GM21825 (cell line): Measurements from ENCODE around the gene CPN1.
"Not testable (repeated sequence)": the region's sequence is repeated elsewhere in the genome, so short reads cannot be mapped to it uniquely, and the experiment has no call there.

Experiments
- ATAC-seq: cut with Tn5 transposase; IDR thresholded peaks from one replicate; pipeline ENCODE4 v1.9.1; 2021; ENCODE audit warnings: mild to moderate bottlenecking, moderate library complexity; ENCODE audit not compliant: unreplicated experiment

Gene CPN1

DNA sequence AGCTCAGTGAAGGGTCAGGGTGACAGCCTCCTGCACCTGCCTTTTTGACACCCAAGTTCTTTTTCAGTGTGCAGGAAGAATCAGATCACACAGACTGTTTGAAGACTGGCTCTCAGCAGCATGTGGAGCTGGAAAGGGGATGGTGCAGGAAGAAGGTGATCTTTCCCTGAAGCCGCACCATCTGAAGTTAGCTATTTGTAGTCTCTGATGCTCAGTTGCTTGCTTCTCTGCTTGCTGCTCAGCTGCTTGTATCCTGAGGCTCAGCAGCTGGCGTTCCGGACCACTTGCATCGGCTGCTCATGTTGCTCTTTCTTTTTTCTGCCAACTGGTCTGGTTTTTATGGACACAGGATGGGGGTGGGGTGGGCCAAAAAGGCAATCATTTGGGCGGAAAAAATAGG, 56.1 kb downstream of the CPN1 start:
- no peak for ATAC-seq

DNA sequence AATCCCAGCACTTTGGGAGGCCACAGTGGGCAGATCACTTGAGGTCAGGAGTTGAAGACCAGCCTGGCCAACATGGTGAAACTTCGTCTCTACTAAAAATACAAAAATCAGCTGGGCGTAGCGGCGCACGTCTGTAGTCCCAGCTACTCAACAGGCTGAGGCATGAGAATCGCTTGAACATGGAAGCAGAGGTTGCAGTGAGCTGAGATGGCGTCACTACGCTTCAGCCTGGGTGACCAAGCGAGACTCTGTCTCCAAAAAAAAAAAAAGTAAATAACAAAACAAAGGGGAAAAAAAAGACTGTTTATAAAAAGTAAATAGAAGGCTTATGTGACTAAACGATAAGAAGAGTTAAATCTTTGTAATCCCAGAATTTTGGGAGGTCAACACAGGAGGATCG, 56.9 kb downstream of the CPN1 start:
- no peak for ATAC-seq

DNA sequence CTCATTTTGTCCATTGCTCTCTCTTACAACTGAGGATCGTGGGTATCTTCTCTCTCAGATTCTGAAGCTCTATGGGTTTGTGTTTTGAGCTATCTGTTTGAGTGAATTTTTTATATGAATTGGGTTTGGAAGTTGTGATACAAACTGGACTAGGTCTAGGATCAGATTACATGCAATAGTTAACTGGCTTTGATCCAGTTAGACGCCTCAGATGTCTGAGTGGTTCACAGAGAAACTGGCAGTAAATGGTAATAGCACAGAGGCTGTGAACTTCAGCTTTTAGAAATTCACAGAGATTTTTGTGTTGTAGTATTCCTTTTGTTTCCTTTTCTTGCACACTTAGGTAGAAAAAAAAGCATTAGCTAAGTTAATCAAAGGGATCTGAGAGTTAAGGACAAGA, 59.3 kb downstream of the CPN1 start:
- no peak for ATAC-seq

DNA sequence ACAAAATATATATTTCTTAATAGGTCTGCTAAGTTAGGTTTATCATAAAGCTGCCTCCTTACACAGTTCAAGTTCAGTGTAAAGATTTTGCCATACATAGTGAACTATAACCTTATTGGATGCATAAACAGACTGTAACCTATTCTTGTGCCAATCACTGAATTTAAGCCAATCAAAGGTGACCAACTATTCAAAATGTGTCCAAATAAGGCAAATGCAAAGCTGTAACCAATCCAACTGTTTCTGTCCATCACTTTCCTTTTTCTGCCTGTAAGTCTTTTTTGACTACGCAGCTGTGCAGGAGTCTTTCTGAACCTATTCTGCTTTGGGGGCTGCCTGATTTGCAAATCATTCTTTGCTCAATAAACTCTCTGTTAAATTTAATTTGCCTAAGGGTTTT, 60.3 kb downstream of the CPN1 start:
- ATAC-seq = no peak

DNA sequence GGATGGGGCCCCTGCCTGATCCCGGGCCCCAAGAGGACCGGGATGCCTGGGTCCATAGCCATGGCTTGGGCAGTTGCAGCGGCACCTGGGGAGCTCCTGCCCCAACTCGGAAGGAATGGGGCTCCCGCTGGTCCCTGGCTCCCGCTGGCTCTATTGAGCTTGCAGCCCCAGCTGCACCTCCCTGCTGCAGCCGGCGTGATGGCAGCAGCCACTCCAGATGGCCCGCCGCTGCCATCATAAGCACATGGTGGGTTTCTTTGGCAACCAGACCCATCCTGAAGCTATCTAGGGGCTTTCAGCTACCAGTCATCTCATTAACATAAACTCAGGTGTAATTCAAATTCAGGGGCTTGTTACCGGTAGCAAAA, 60.8 kb downstream of the CPN1 start:
- no peak for ATAC-seq

DNA sequence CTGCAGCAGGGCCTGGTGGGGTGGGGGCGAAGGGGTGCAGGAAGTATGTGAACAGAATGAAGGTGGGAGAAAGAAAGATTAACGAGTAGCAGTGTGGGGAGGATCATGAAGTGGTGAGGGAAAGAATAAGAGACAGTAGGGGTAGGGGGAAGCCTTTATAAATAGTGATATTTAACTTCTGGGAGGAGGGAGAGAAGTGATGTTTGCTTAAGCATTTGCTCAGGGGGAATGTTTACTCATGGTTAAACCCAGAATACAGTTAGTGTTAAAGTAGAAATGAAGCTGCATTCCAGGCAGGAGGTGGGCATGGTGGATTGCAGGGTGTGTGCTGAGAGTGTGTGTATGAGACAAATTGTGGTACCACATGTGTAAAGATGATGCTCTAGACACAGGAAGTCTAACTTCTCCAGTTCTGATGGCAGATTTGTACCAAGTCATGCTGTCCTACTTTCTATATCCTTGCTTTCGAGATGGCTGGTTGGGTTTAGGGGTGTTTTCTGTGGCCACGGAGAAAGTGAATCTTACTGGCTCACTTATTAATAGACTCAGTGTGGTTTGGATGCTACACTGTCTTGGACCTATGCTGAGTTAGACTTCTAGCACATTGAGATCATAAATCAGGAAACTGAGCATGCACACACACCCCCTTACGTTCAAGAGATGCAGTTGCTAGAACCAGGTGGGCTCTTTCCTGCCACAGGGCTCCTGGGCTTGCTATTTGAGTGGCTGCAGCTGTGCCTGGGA, 61.4 kb downstream of the CPN1 start:
- peak; percentile 82 for ATAC-seq

DNA sequence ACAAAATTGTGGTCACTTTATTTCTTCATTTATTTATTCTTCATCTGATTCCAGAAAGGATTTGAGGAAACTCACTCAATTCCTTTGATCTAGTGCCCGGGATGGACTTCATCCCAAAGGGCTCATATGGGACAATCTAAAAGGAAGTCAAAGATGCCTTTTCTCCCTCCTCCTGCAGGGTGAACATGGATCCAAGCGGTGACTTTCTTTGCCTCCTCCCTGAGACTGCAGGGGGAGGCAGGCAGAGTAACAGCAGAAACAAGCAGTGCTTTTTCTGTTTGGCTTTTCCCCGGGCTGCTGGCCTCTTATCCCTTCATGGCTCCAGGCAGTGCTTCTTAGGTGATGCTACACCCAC, 61.9 kb downstream of the CPN1 start:
- no peak for ATAC-seq

DNA sequence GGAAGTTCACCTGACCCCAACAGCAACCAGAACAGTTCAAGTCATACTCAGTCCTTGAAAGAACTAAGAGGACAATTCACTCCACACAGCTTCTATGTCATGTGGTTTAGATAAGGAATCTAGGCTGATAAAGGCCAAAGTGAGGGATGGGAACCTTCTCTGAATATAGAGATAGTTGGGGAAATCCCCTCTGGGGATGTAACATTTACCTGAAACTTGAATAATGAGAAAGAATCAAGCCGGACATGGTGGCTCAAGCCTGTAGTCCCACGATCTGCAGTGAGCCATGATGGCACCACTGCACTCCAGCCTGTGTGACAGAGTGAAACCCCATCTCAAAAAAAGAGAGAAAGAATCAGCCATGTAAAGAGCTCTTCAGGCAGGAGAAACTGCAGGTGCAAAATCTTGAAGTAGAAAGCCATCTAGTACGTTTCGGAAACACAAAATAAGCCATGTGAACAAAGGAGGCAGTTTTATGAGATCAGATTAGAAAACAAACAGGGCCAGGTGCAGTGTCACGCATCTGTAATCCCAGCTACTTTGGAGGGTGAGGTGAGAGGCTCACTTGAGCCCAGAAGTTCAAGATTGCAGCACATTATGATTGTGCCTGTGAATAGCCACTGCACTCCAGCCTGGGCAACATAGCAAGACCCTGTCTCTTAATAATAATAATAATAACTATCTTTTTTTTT, 67.5 kb downstream of the CPN1 start:
- ATAC-seq = peak; percentile 68

DNA sequence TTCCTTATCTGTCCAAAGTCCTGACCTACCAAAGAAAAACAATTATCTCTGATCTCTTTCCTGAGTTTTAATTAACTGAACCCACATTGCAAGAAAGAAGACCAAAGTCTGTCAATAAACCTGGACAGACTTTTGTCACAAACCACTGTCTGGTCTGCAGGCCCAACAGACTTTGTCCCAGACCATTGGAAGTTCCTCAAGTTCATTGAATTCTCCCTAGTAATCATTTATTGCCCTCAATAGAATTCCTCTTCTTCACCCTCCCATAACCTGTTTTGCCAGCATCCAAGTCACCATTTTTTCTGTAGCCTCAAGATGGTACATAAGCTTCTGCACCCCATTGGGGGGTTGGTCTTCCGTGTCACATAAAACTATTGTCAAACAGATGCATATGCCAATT, 68.0 kb downstream of the CPN1 start:
- no peak for ATAC-seq

DNA sequence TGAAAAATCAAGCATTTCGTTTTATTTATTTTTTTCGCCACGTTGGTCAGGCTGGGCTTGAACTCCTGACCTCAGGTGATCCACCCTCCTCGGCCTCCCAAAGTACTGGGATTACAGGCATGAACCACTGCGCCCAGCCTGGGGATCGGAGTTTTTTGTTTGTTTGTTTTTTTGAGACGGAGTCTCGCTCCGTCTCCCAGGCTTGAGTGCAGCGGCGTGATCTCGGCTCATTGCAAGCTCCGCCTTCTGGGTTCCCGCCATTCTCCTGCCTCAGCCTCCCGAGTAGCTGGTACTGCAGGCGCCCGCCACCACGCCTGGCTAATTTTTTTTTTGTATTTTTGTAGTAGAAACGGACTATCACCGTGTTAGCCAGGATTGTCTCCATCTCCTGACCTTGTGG, 69.8 kb downstream of the CPN1 start:
- ATAC-seq = not testable (repeated sequence)

DNA sequence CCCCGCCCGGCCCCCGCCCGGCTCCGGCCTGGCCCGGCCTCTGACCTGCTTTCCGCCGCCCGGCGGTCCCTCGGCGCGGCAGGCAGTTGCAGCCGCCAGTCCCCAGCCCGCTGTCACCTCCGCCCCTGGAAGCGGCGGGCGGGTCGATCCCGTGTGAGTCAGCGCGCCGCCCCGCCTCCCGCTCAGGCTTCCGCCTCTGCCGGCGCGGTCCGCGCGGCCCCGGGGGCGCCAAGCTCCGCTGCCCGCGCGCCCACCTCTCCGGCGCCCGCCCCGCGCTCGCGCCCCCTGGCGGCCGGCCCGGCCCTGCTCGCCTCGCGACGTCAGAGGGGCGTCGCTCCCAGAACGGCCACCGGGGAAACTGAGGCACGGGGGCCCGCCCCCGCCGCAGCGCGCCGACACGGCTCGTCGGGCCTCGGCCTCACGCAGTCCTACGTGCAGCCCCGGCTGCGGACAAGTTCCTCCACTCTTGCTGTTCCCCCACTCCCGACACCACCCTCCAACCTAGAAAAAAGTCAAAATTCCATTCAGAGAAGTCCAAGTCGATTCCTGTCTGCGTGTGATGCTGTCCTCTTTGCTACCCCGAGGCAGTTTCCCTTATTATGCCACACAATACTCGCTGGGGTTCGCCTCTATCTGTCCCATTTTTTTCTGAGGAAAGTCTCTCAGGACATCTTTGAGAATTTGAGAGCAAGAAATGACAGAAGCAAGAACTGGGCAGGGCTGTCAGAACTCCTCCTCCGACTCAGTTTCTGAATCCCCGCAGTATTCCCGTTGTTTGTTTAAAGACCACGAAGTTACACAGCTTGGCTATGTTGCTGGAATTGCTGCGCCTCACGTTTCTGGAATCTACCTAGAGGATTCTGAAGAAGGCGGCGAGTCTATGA, 71.6 kb downstream of the CPN1 start, which contains the start of gene DNMBP:
Gene DNMBP (minus strand): TSS at position 155 of the 884 bp plus-strand sequence. CDS start 37,823 bp downstream, outside the sequence.
- peak; percentile 67 for ATAC-seq

DNA sequence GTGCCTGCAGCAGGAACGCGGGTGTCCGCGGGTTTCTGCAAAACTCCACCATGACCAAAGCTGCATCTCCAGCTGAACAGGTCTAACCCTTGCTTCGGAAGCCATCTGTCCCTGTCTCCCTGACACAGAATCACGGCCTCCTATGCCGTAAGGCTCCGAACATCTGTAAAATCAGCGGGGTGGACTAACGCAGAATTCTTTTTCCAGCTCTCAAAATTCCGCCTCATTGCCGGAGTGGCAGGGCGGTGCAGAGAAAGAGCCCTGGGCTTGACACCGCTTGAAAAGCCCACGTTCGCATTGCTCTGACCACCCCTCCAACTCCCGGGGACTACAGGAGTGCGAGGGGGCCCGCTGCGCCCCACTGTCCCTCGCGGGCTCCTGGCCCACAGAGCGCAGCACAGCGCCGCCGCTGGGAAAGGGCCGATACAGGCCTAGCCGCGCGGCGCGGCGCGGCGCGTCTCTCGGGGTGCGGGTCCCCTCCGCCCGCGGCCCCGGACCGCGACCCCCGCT, 72.3 kb downstream of the CPN1 start:
- peak; percentile 42 for ATAC-seq

DNA sequence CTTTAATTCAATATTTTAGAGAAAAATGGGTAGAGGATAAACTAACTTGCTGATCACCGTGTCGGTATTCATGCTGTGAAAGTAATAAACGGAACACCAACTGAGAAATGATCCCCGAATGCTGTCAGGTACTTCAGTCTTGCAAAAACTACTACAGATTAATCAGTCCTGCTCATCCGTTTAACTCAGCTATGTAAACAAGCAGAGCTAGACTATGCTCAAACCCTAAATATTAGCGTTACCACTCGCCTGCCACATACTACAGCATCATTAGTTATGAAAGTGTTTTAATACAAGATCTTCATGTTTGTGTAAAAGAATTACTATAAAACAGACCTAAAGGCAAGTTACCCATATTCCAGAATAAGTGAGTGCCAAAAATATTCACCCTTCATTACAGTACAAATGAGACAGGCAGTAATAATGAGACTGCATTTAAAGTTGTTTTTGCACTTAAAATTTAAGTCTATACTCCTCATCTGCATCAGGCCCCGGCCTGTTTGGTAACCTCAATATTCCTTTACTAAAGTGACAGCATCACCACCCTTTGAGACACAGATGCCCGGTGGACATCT, 72.9 kb downstream of the CPN1 start:
- no peak for ATAC-seq

DNA sequence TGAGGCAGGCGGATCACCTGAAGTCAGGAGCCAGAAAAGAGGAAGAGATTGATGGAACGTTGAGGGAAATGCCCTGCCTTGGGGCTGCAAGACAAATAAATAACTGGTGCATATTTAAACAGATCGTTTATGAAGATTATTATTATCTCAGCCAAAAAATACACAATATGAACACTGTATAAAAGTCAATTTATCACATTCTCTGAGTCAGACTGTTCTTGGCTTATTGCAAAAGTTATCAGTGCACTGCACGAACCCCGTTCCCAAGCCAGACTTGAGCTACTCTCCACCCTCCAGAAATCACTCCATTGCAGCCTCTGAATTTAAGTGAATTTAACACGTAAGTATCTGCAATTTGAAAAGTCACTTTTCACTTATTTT, 73.5 kb downstream of the CPN1 start:
- no peak for ATAC-seq

DNA sequence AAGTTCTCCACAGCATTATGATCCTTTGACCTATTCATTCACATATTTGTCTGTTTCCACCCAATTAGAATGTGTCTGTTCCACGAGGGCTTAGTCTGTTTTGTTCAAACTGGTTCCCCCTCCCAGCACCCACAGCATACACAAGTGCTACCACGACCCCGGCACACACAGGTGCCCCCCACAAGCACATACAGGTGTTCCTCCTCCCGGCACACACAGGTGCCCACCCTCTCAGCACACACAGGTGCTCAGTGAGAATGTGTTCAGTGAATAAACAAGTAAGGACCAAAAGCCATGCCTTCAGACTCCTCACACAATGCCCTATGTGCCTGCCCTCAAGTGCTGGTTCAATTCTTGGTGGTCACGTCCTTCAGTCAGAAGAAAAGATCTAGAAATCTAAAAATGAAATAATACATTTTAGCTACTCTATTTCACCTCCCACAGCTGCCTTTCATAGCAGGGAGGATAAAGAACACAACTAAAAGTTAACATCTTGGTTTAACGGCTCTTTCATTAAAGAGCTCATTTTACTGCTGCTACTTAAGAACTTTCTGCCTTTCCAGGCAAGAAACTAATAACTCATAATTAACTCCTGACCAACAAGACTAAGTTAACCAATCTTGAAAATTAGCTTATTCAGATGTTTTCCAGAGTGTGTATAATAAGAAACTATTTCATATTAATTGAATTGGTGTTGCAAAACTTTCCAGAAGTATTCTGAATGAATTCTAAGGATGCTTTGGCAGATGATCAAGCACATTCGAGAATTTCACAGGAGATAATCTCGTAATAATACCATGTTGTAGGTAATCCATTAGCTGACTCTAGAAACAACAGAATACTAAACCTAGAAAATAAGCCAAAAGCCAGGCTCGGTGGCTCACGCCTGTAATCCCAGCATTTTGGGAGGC, 74.2 kb downstream of the CPN1 start:
- ATAC-seq = no peak

DNA sequence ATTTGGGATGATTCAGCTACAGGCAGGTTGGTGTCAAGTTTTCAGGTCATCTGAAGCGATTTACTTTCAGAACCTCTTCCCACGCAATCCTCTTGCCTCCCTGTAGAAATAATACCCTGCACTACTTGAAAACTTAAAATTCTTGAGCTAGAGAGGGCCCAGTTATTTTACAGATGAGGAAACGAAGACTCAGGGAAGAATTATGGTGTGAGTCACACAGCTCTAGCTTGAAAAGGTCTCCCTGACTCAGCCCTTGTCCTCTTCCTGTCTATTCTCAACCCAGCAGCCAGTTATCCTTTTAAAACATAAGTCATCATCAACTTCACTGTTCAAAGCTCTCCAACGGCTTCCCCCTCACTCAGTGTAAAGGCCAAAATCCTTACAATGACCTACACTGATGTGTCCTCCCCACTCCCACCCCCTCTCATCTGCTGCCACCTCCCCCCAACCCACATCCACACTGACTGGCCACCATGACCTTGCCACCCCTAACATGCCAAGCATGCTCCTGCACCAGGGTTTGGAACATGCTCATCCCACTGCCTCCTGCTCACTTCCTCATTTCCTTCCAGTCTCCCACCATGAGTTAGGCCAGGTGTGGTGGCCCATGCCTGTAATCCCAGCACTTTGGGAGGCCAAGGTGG, 75.3 kb downstream of the CPN1 start:
- ATAC-seq = no peak

DNA sequence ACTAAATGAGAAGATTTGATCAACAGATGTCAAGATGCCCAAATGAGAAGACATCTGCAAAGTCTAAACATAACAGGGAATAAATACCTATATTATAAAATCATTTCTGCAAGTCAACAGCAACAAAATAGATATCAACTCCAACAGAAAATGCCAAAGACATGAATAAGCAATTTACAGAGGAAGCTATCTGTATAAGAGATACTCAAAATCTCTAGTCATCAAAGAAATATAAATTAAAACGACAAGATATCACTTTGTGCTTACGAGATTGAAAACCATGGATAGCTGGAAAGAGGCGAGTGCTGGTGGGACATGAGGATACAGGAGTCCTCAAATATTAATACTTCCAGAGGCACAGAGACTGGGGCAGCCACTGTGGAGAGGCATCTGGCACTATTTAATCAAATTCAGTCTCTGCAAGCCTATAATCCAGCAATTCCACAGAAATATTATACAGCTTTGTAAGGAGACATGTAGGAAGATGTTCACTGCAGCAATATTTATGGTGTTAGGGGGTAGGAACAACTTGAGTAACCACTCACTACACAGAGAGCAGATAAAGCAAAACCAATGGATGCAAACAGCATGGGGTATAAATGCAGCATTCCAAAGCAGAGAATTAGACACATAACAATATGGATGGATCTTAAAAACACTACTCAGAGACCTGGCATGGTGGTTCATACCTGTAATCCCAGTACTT, 76.7 kb downstream of the CPN1 start:
- no peak for ATAC-seq

DNA sequence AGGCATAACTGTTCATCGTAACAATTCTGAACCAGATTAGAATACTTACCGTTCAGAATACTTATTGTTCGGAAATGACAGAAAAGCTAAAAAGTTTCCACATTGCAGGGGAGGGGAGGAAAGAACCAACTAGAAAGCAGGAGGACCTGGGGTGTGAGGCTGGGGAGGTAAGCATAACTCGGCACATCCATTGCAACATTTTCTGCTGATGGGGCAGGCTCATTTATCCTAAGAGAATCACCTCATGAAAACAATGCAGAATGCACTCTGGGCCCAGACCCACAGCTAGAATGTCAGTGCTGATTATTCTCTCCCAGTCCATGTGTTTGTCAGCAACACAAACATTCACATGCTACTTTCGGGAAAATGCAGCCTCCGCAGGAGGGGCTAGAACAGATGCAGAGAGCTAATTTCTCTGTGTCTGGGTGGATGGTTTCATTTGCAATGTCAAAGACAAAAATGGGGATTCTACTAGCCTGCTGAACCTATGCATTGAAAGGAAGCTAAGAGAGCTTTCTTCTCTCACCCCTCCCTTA, 81.5 kb downstream of the CPN1 start:
- no peak for ATAC-seq
